GM23338 (cell line): ENCODE measurements around the gene RIC1. TPM values are rescaled to one million over a fixed set of nuclear protein-coding genes. Genes with fewer than 3 reads are reported as not detected.

Experiments
- ATAC-seq: fragments of 200-7000 bp; cut with Tn5 transposase; 3 replicates; pipeline ENCODE4 v1.9.1; 2020
- DNase-seq: peaks from one replicate; pipeline ENCODE4 v3.0.0-alpha.2; 2015; ENCODE audit warnings: low spot score
- H2AFZ ChIP-seq: fragments of 200-600 bp; sonication (generic); 2 replicates; pipeline ENCODE4 v1.8.0; 2016; ENCODE audit warnings: antibody characterized with exemption, mild to moderate bottlenecking, moderate library complexity
- H3F3A ChIP-seq: fragments of 200-600 bp; sonication (generic); replicated peaks from 2 replicates; pipeline ENCODE4 v1.8.0; 2017; ENCODE audit warnings: antibody characterized with exemption, mixed run types, low read depth
- H3K27ac ChIP-seq: fragments of 200-600 bp; sonication (generic); 2 replicates; pipeline ENCODE4 v1.6.1; 2016; ENCODE audit warnings: low read depth
- H3K27me3 ChIP-seq: fragments of 200-600 bp; sonication (generic); 2 replicates; pipeline ENCODE4 v1.8.0; 2016; ENCODE audit warnings: mild to moderate bottlenecking, mixed run types, moderate library complexity; ENCODE audit not compliant: insufficient read depth
- H3K36me3 ChIP-seq: fragments of 200-600 bp; sonication (generic); 2 replicates; pipeline ENCODE4 v1.8.0; 2016; ENCODE audit warnings: mild to moderate bottlenecking; ENCODE audit not compliant: insufficient read depth
- H3K4me1 ChIP-seq: fragments of 200-600 bp; sonication (generic); 2 replicates; pipeline ENCODE4 v1.8.0; 2016; ENCODE audit warnings: mild to moderate bottlenecking, moderate library complexity; ENCODE audit not compliant: insufficient read depth
- H3K4me2 ChIP-seq: fragments of 200-600 bp; sonication (generic); 2 replicates; pipeline ENCODE4 v1.7.1; 2017; ENCODE audit warnings: mixed run types
- H3K4me3 ChIP-seq: fragments of 200-600 bp; sonication (generic); 2 replicates; pipeline ENCODE4 v1.6.1; 2016; ENCODE audit warnings: mixed run types
- H3K79me2 ChIP-seq: fragments of 200-600 bp; sonication (generic); replicated peaks from 2 replicates; pipeline ENCODE4 v1.8.0; 2017; ENCODE audit warnings: mild to moderate bottlenecking; ENCODE audit not compliant: insufficient read depth
- H3K9me2 ChIP-seq: fragments of 200-600 bp; sonication (generic); 2 replicates; pipeline ENCODE4 v1.8.0; 2017; ENCODE audit not compliant: insufficient read depth
- H4K20me1 ChIP-seq: fragments of 200-600 bp; sonication (generic); replicated peaks from 2 replicates; pipeline ENCODE4 v1.8.0; 2017; ENCODE audit warnings: mild to moderate bottlenecking; ENCODE audit not compliant: insufficient read depth
- H3K27ac Mint-ChIP-seq: 2 replicates; pipeline ENCODE4 v1.8.0; 2020; ENCODE audit warnings: inconsistent platforms, mild to moderate bottlenecking, moderate library complexity, mixed read lengths
- H3K27me3 Mint-ChIP-seq: 3 replicates; pipeline ENCODE4 v1.8.0; 2022; ENCODE audit warnings: low read depth, mild to moderate bottlenecking, moderate library complexity, mixed read lengths, inconsistent platforms; ENCODE audit not compliant: insufficient read depth, poor library complexity
- H3K36me3 Mint-ChIP-seq: 3 replicates; pipeline ENCODE4 v1.8.0; 2021; ENCODE audit warnings: low read depth, mild to moderate bottlenecking, inconsistent platforms, moderate library complexity, mixed read lengths
- H3K4me1 Mint-ChIP-seq: 3 replicates; pipeline ENCODE4 v1.8.0; 2020; ENCODE audit warnings: mild to moderate bottlenecking, inconsistent platforms, mixed read lengths
- H3K4me3 Mint-ChIP-seq: 3 replicates; pipeline ENCODE4 v1.8.0; 2021; ENCODE audit warnings: moderate library complexity, mild to moderate bottlenecking, inconsistent platforms, mixed read lengths
- H3K9me3 Mint-ChIP-seq: 3 replicates; pipeline ENCODE4 v1.8.0; 2020; ENCODE audit warnings: moderate library complexity, mild to moderate bottlenecking, inconsistent platforms, mixed read lengths
- CREB1 ChIP-seq: fragments of 250-450 bp; sonication (Bioruptor Pico); IDR thresholded peaks from 2 replicates; pipeline ENCODE4 v1.5.0; 2020; ENCODE audit warnings: low read depth, mild to moderate bottlenecking, moderate library complexity
- EZH2 ChIP-seq: fragments of 200-600 bp; sonication (generic); IDR thresholded peaks from one replicate; pipeline ENCODE4 v1.8.0; 2017; ENCODE audit warnings: antibody characterized with exemption, mild to moderate bottlenecking, low read depth; ENCODE audit not compliant: unreplicated experiment
- EZH2phosphoT487 ChIP-seq: fragments of 200-600 bp; sonication (generic); IDR thresholded peaks from one replicate; pipeline ENCODE4 v1.8.1; 2018; ENCODE audit warnings: antibody characterized with exemption; ENCODE audit not compliant: unreplicated experiment
- JUNB ChIP-seq: IDR thresholded peaks from one replicate; pipeline ENCODE4 v1.6.1; 2016; ENCODE audit warnings: antibody characterized with exemption; ENCODE audit not compliant: unreplicated experiment
- NANOG ChIP-seq: IDR thresholded peaks from 2 replicates; pipeline ENCODE4 v1.6.1; 2016; ENCODE audit warnings: antibody characterized with exemption, borderline replicate concordance
- POLR2AphosphoS5 ChIP-seq: IDR thresholded peaks from 2 replicates; pipeline ENCODE4 v1.6.1; 2016; ENCODE audit warnings: antibody characterized with exemption, low read depth
- STAT1 ChIP-seq: IDR thresholded peaks from one replicate; pipeline ENCODE4 v1.6.1; 2016; ENCODE audit warnings: antibody characterized with exemption; ENCODE audit not compliant: unreplicated experiment
- ZNF331 ChIP-seq: fragments of 250-450 bp; sonication (Bioruptor Pico); IDR thresholded peaks from 2 replicates; pipeline ENCODE4 v1.5.0; 2020; ENCODE audit warnings: low read depth, mild to moderate bottlenecking, moderate library complexity
- polyA plus RNA-seq: library from polyadenylated mRNA; unstranded; fragments of >200 nt; fragmentation: Nextera tagmentation; extraction: Ambion mirVana; gene quantifications from 2 replicates; pipeline ENCODE4 v1.2.1, GENCODE V29; 2016
- total RNA-seq: library from RNA; depleted of rRNA; stranded (reverse); fragments of >200 nt; shearing (Covaris generic); gene quantifications from 2 replicates; pipeline ENCODE4 v1.2.3, GENCODE V29; 2014
- TF ChIP-seq, protein P1 (sequence below), 2 experiments: fragments of 200-600 bp in 1 of 2; sonication (generic) in 1 of 2; conservative IDR thresholded peaks; 2 replicates each; pipeline versions ENCODE4 v1.5.1 to v1.6.1; 2016 to 2017; ENCODE audit warnings: antibody characterized with exemption in 2 of 2, low read depth in 2 of 2, mild to moderate bottlenecking in 2 of 2, moderate library complexity in 1 of 2
- TF ChIP-seq, protein P2 (sequence below): IDR thresholded peaks from one replicate; pipeline ENCODE4 v1.6.1; 2018; ENCODE audit warnings: antibody characterized with exemption; ENCODE audit not compliant: unreplicated experiment
- TF ChIP-seq, protein P3 (sequence below): IDR thresholded peaks from 2 replicates; pipeline ENCODE4 v1.6.1; 2016; ENCODE audit warnings: antibody characterized with exemption

RIC1 gene
- total and polyA plus RNA-seq, 2 experiments from 2014 or later = 7.8 to 34.9 TPM

DNA sequence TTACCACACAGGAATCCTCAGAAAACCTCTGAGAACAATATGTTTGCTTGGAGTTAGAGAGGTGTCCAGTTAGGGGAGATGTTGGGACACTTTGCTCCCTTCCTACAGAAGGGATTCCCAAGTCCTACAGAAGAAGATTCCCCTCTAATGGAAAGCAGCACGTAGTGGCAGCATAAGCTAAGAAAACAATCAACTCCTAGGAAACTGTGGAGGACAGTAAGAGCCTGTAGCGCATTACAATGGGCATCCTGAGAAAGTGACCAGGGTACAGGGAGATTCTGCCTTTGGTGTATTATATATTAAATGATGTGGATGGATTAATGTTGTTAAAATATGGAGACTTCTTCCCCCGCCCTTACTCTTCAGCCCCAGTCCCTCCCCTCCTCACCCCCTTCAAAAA, 13.9 kb upstream of the RIC1 start:
- Histone ChIP-seq H3K27me3 (no peaks in the 10 kb centered on the region), H3K4me3 (no peak overlapping the region), H3F3A (no peaks in the 10 kb centered on the region), H2AFZ (no peak overlapping the region), H3K9me2 (no peaks in the 10 kb centered on the region), H4K20me1 (no peaks in the 10 kb centered on the region), H3K4me1 (peaks cover 5% of the 10 kb centered on the region; the same call in 1 of the 2 replicates), H3K79me2 (no peaks in the 10 kb centered on the region), H3K27ac (no peak overlapping the region), H3K4me2 (no peak overlapping the region), H3K36me3 (no peaks in the 10 kb centered on the region)
- Mint-ChIP-seq H3K4me1 (peaks cover 12% of the 10 kb centered on the region; the same call in 2 of the 3 replicates), H3K36me3 (no peaks in the 10 kb centered on the region), H3K4me3 (no peak overlapping the region), H3K27me3 (no peaks in the 10 kb centered on the region), H3K9me3 (no peaks in the 10 kb centered on the region), H3K27ac (no peak overlapping the region)
- peak; percentile 74 for ATAC-seq
- TF ChIP-seq CREB1 (CRISPR knock-in tag) (no peak), STAT1 (no peak)
- TF ChIP-seq, protein P1, sequence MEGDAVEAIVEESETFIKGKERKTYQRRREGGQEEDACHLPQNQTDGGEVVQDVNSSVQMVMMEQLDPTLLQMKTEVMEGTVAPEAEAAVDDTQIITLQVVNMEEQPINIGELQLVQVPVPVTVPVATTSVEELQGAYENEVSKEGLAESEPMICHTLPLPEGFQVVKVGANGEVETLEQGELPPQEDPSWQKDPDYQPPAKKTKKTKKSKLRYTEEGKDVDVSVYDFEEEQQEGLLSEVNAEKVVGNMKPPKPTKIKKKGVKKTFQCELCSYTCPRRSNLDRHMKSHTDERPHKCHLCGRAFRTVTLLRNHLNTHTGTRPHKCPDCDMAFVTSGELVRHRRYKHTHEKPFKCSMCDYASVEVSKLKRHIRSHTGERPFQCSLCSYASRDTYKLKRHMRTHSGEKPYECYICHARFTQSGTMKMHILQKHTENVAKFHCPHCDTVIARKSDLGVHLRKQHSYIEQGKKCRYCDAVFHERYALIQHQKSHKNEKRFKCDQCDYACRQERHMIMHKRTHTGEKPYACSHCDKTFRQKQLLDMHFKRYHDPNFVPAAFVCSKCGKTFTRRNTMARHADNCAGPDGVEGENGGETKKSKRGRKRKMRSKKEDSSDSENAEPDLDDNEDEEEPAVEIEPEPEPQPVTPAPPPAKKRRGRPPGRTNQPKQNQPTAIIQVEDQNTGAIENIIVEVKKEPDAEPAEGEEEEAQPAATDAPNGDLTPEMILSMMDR (conservative IDR thresholded peaks at IDR 0.05; ENCODE audit: low read depth in 2 of 2) = peak in 1 of 2 experiments; percentile 41; a peak in 2 of 4 replicates
- peak; percentile 47 for DNase-seq

DNA sequence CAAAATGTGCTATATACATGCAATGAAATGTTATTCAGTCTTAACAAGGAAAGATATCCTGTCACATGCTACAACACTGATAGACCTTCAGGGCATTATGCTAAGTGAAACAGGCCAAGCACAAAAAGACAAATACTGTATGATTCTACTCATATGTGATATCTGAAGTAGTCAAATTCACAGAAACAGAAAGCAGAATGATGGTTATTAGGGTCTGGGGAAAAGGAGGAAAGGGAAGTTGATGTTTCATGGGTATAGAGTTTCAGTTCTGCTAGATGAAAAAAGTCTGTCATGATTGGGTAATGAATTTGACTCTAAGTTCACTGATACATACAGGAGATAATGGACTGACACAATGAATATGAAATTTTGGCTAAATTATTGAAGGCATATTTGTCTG, 11.2 kb upstream of the RIC1 start:
- H3K27me3 Mint-ChIP-seq = no peaks in the 10 kb centered on the region
- H3K27ac ChIP-seq = no peak overlapping the region
- no peaks in the 10 kb centered on the region for H4K20me1 ChIP-seq
- peaks cover 8% of the 10 kb centered on the region; the same call in 2 of the 3 replicates for H3K4me1 Mint-ChIP-seq
- H3K4me1 ChIP-seq = no peaks in the 10 kb centered on the region; the same call in 1 of the 2 replicates
- H3K27ac Mint-ChIP-seq = no peak overlapping the region
- no peaks in the 10 kb centered on the region for H3K36me3 Mint-ChIP-seq
- no peak overlapping the region for H2AFZ ChIP-seq
- no peaks in the 10 kb centered on the region for H3K36me3 ChIP-seq
- no peak overlapping the region for H3K4me2 ChIP-seq
- no peaks in the 10 kb centered on the region for H3F3A ChIP-seq
- DNase-seq (no peak), ATAC-seq (no peak)
- no peak overlapping the region for H3K4me3 Mint-ChIP-seq
- H3K9me3 Mint-ChIP-seq = no peaks in the 10 kb centered on the region
- H3K4me3 ChIP-seq = no peak overlapping the region
- no peaks in the 10 kb centered on the region for H3K27me3 ChIP-seq
- no peaks in the 10 kb centered on the region for H3K9me2 ChIP-seq
- H3K79me2 ChIP-seq = no peaks in the 10 kb centered on the region
- TF ChIP-seq EZH2phosphoT487 (no peak), POLR2AphosphoS5 (no peak), EZH2 (no peak), ZNF331 (CRISPR knock-in tag) (no peak), JUNB (no peak), NANOG (no peak)
- TF ChIP-seq, protein P2, sequence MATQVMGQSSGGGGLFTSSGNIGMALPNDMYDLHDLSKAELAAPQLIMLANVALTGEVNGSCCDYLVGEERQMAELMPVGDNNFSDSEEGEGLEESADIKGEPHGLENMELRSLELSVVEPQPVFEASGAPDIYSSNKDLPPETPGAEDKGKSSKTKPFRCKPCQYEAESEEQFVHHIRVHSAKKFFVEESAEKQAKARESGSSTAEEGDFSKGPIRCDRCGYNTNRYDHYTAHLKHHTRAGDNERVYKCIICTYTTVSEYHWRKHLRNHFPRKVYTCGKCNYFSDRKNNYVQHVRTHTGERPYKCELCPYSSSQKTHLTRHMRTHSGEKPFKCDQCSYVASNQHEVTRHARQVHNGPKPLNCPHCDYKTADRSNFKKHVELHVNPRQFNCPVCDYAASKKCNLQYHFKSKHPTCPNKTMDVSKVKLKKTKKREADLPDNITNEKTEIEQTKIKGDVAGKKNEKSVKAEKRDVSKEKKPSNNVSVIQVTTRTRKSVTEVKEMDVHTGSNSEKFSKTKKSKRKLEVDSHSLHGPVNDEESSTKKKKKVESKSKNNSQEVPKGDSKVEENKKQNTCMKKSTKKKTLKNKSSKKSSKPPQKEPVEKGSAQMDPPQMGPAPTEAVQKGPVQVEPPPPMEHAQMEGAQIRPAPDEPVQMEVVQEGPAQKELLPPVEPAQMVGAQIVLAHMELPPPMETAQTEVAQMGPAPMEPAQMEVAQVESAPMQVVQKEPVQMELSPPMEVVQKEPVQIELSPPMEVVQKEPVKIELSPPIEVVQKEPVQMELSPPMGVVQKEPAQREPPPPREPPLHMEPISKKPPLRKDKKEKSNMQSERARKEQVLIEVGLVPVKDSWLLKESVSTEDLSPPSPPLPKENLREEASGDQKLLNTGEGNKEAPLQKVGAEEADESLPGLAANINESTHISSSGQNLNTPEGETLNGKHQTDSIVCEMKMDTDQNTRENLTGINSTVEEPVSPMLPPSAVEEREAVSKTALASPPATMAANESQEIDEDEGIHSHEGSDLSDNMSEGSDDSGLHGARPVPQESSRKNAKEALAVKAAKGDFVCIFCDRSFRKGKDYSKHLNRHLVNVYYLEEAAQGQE = no peak
- TF ChIP-seq, protein P3, sequence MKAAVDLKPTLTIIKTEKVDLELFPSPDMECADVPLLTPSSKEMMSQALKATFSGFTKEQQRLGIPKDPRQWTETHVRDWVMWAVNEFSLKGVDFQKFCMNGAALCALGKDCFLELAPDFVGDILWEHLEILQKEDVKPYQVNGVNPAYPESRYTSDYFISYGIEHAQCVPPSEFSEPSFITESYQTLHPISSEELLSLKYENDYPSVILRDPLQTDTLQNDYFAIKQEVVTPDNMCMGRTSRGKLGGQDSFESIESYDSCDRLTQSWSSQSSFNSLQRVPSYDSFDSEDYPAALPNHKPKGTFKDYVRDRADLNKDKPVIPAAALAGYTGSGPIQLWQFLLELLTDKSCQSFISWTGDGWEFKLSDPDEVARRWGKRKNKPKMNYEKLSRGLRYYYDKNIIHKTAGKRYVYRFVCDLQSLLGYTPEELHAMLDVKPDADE = no peak
- TF ChIP-seq, protein P1 (conservative IDR thresholded peaks at IDR 0.05; ENCODE audit: low read depth in 2 of 2) = no peak
